ENCODE data around the gene GNAI1.

- TF ChIP-seq CTCF (conservative IDR thresholded peaks at IDR 0.05) = no peak
- TF ChIP-seq ZFX (IDR thresholded peaks at IDR 0.05) = no peak
Observed at GRCh38 chr7:80127412-80128160, 7.0 kb upstream of the GNAI1 start.
